ENCODE results near the gene ZMYND11.

ZMYND11 gene

DNA sequence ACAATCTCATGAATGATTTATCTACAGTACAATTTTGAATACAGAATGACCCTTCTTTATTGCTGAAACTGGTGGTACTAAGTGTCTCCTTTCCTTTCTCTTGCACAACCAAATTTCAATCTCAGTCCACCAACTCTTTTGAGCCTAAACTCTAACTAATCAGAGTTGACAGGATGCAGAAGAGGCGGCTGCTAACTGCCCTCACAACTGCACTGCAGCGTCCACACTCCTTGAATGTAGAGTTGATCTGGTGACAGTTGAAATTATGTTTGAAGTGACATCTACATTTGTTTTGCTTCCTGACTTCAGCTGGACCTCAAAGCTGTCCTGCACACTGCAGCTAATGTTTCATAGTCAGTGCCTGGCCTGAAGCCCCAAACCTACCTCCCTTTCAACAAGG is 139.6 kb downstream of the ZMYND11 start:
- H3K4me3 ChIP-seq (ENCODE audit: low read depth, low read length), result no peak overlapping the region
- TF ChIP-seq, protein P1, sequence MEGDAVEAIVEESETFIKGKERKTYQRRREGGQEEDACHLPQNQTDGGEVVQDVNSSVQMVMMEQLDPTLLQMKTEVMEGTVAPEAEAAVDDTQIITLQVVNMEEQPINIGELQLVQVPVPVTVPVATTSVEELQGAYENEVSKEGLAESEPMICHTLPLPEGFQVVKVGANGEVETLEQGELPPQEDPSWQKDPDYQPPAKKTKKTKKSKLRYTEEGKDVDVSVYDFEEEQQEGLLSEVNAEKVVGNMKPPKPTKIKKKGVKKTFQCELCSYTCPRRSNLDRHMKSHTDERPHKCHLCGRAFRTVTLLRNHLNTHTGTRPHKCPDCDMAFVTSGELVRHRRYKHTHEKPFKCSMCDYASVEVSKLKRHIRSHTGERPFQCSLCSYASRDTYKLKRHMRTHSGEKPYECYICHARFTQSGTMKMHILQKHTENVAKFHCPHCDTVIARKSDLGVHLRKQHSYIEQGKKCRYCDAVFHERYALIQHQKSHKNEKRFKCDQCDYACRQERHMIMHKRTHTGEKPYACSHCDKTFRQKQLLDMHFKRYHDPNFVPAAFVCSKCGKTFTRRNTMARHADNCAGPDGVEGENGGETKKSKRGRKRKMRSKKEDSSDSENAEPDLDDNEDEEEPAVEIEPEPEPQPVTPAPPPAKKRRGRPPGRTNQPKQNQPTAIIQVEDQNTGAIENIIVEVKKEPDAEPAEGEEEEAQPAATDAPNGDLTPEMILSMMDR (IDR thresholded peaks at IDR 0.05; ENCODE audit: low read depth, low read length), result no peak

GRCh38 chr10:275680-276079 is 140.4 kb downstream of the ZMYND11 start:
- no peak overlapping the region for H3K4me3 ChIP-seq (ENCODE audit: low read depth, low read length)

GRCh38 chr10:277963-278362 is 142.7 kb downstream of the ZMYND11 start:
- H3K4me3 ChIP-seq (ENCODE audit: low read depth, low read length), result no peak overlapping the region
- TF ChIP-seq, protein P1 (IDR thresholded peaks at IDR 0.05; ENCODE audit: low read depth, low read length), result no peak

More at GRCh38 chr10:275680-276079, 140.4 kb downstream of the ZMYND11 start:
- TF ChIP-seq, protein P1 (IDR thresholded peaks at IDR 0.05; ENCODE audit: low read depth, low read length), result no peak

DNA sequence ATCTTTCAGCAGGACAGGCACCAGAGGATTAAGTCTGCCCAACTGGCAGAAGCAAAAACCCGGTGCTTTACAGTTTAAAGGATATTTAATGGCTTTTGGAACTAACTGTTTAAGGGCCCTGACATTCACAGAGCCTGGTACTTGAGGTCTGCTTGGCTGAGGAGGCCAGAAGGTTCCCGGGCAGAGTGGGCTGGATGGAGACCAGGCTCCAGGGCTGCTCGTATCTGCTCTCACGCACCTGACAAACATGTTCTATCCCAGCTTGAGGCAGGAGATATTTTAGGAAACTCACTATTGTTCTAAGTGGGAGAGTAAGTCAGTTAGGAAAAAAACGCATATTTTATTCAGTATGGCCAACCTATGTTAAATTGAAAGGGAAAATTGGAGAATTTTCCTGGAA is 143.5 kb downstream of the ZMYND11 start:
- no peak overlapping the region for H3K4me3 ChIP-seq (ENCODE audit: low read depth, low read length)
- TF ChIP-seq, protein P1 (IDR thresholded peaks at IDR 0.05; ENCODE audit: low read depth, low read length), result no peak

GRCh38 chr10:279232-279631 is 144.0 kb downstream of the ZMYND11 start:
- TF ChIP-seq, protein P1 (IDR thresholded peaks at IDR 0.05; ENCODE audit: low read depth, low read length), result no peak
- no peak overlapping the region for H3K4me3 ChIP-seq (ENCODE audit: low read depth, low read length)

DNA sequence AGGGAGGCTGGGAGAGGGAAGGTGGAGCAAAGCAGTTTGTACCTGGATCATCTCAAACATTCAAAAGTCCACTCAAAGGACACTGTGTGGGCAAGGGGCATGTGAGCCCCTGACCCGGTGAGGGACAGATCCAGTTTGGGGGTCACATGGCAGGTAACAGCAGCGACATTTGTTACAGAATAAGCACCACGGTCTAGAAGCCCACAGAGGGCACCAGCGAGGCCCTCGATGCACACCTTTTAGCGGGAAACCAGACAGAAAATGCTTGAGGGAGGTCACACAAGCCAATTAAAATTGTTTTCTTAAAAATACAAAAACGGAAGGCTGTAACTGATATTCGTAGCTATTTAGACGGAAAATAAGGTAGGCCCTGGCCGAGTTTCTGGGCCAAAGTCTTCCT is 144.4 kb downstream of the ZMYND11 start:
- TF ChIP-seq, protein P1 (IDR thresholded peaks at IDR 0.05; ENCODE audit: low read depth, low read length), result no peak
- no peak overlapping the region for H3K4me3 ChIP-seq (ENCODE audit: low read depth, low read length)

DNA sequence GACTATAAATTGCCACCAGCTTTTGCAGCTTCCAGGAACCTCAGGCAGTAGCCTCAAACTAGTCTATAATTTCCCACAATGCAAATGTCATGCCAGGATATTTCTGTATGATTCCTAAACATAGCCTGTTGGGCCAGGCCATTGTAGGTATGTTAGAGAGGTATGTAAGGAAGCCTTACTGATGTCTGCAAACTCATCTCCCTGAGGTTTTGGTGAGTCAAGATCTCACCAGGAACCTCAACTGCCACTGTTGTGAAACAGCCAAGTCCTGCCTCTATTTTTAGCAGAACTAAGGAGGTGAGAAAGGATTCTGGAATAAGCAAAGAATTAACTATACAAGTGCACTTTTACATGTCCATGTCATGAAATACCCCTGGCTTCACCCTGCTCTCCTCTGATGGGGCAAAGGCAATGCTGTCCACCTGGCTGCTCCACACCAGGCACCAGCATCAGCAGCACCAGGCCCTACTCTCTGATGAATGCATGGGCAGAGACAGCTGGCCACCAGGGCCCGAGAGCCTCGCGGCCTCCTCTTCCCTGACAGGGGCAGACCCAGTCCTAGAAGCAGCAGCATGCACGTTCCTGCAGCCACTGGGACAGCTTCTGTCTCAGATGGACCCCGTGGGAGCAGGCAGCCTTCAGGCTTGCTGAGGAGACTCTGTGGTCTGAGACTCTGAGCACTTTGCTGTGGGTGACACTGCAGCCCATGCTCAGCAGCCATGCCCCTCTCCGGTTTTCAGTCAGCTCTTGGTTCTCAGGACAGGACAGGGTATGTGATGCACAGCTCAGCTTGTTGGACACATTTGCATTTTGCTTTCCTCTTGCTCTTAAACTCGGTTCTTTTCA is 147.3 kb downstream of the ZMYND11 start:
- TF ChIP-seq, protein P1 (IDR thresholded peaks at IDR 0.05; ENCODE audit: low read depth, low read length), result no peak
- H3K4me3 ChIP-seq (ENCODE audit: low read depth, low read length), result no peak overlapping the region

Measured in WI38 (cell line).